OCI-LY1 (cell line): ENCODE results near the gene COBL.

Experiments used
- H2AFZ ChIP-seq: fragments of 200-600 bp; sonication (generic), shearing (Covaris generic); 2 replicates; pipeline ENCODE4 v1.6.0; 2014; ENCODE audit warnings: antibody characterized with exemption, mild to moderate bottlenecking, low read length
- H3F3A ChIP-seq: fragments of 200-600 bp; sonication (generic), shearing (Covaris generic); 2 replicates; pipeline ENCODE4 v1.6.0; 2014; ENCODE audit warnings: mild to moderate bottlenecking, antibody characterized with exemption, low read length, moderate library complexity; ENCODE audit not compliant: insufficient read depth
- H3K27ac ChIP-seq: fragments of 200-600 bp; sonication (generic); 2 replicates; pipeline ENCODE4 v1.5.1; 2014; ENCODE audit warnings: low read length, mixed run types, mild to moderate bottlenecking, low read depth; ENCODE audit not compliant: poor library complexity, severe bottlenecking
- H3K27me3 ChIP-seq: fragments of 200-600 bp; sonication (generic); 2 replicates; pipeline ENCODE4 v1.6.0; 2014; ENCODE audit warnings: antibody characterized with exemption, mild to moderate bottlenecking, low read length, moderate library complexity; ENCODE audit not compliant: insufficient read depth
- H3K36me3 ChIP-seq: fragments of 200-600 bp; sonication (generic); 2 replicates; pipeline ENCODE4 v1.6.1; 2014; ENCODE audit warnings: mild to moderate bottlenecking, antibody characterized with exemption, low read length, moderate library complexity, mixed read lengths; ENCODE audit not compliant: insufficient read depth
- H3K4me1 ChIP-seq: fragments of 200-600 bp; sonication (generic); 2 replicates; pipeline ENCODE4 v1.5.1; 2014; ENCODE audit warnings: mild to moderate bottlenecking, low read length, moderate library complexity; ENCODE audit not compliant: insufficient read depth, severe bottlenecking
- H3K4me2 ChIP-seq: fragments of 200-600 bp; sonication (generic), shearing (Covaris generic); 2 replicates; pipeline ENCODE4 v1.6.1; 2014; ENCODE audit warnings: low read length
- H3K4me3 ChIP-seq: fragments of 200-600 bp; sonication (generic); 2 replicates; pipeline ENCODE4 v1.5.1; 2014; ENCODE audit warnings: low read length, low read depth, mild to moderate bottlenecking, mixed read lengths; ENCODE audit not compliant: poor library complexity, severe bottlenecking
- H3K79me2 ChIP-seq: fragments of 200-600 bp; shearing (Covaris generic); 2 replicates; pipeline ENCODE4 v1.6.1; 2016; ENCODE audit warnings: mixed run types, low read length, mixed read lengths; ENCODE audit not compliant: insufficient read depth
- H3K9ac ChIP-seq: fragments of 200-600 bp; sonication (generic), shearing (Covaris generic); 2 replicates; pipeline ENCODE4 v1.6.1; 2014; ENCODE audit warnings: mild to moderate bottlenecking, low read length, mixed read lengths
- H3K9me2 ChIP-seq: fragments of 200-600 bp; sonication (generic), shearing (Covaris generic); 2 replicates; pipeline ENCODE4 v1.6.1; 2014; ENCODE audit warnings: low read depth, mild to moderate bottlenecking, low read length, mixed read lengths
- H3K9me3 ChIP-seq: fragments of 200-600 bp; shearing (Covaris generic); 2 replicates; pipeline ENCODE4 v1.6.1; 2014; ENCODE audit warnings: low read length, mixed read lengths
- H4K20me1 ChIP-seq: fragments of 200-600 bp; sonication (generic), shearing (Covaris generic); 2 replicates; pipeline ENCODE4 v1.6.0; 2016; ENCODE audit warnings: mild to moderate bottlenecking, low read length; ENCODE audit not compliant: insufficient read depth
- CTCF ChIP-seq: fragments of 200-600 bp; sonication (generic), shearing (Covaris generic); IDR thresholded peaks from 2 replicates; pipeline ENCODE4 v1.5.1; 2017; ENCODE audit warnings: mild to moderate bottlenecking, antibody characterized with exemption, low read length, moderate library complexity, mixed read lengths
- EZH2 ChIP-seq: fragments of 200-600 bp; sonication (generic), shearing (Covaris generic); IDR thresholded peaks from 2 replicates; pipeline ENCODE4 v1.8.0; 2017; ENCODE audit warnings: borderline replicate concordance, mixed run types, mild to moderate bottlenecking, antibody characterized with exemption, low read length, moderate library complexity, mixed read lengths

COBL gene

GRCh38 chr7:51255536-51256208 lies 60.9 kb downstream of the COBL start:
- Histone ChIP-seq H3K79me2 (no peaks in the 10 kb centered on the region), H3K4me2 (no peak overlapping the region), H2AFZ (no peak overlapping the region), H3K9me2 (no peaks in the 10 kb centered on the region), H3K27ac (no peak overlapping the region), H3K27me3 (peaks cover 4% of the 10 kb centered on the region; the same call in 1 of the 2 replicates), H3F3A (no peaks in the 10 kb centered on the region), H3K36me3 (no peaks in the 10 kb centered on the region), H3K4me3 (no peak overlapping the region), H4K20me1 (no peaks in the 10 kb centered on the region), H3K4me1 (no peaks in the 10 kb centered on the region), H3K9ac (no peak overlapping the region), H3K9me3 (no peaks in the 10 kb centered on the region)
- TF ChIP-seq CTCF (no peak), EZH2 (no peak)

DNA sequence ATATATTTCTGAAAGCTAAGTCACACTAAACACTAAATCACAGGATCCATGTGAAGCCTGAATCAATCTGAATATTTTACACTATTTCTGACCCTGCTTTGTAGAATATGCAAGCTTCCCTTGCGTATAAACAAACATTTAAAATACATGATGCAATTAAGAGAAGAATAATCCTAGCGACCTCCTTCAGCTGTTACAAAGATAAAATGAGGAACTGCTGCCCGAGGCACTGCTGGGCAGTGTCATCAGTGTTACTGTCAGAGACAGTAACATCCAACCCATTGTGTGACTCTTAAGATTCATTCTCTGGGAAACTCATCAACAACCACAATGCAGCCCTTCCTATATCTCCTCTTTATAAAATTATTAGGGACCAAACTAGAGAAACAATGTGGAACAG lies 61.6 kb downstream of the COBL start:
- Histone ChIP-seq H3K9me2 (no peaks in the 10 kb centered on the region), H3K27ac (no peak overlapping the region), H2AFZ (no peak overlapping the region), H3K4me1 (no peaks in the 10 kb centered on the region), H3F3A (no peaks in the 10 kb centered on the region), H3K27me3 (no peaks in the 10 kb centered on the region), H3K9me3 (no peaks in the 10 kb centered on the region), H4K20me1 (no peaks in the 10 kb centered on the region), H3K36me3 (no peaks in the 10 kb centered on the region), H3K4me3 (no peak overlapping the region), H3K79me2 (no peaks in the 10 kb centered on the region), H3K4me2 (no peak overlapping the region), H3K9ac (no peak overlapping the region)
- TF ChIP-seq EZH2 = no peak
- no peak for TF ChIP-seq CTCF

DNA sequence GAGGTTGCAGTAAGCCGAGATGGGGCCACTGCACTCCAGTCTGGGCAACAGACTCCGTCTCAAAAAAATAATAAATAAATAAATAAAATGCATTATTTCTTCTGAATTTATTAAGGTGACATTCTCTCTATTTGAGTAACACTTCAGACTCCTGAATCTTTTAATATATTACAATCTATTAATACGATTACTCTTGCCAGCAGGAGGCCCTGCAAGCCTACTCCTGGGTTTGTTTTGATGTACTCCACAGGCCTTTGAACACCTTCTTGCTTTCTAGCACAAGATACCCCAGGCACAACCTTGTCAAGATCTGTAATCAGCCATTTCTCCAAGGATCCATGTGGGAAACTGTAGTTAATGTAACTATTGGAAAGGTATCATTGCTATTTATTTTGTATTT lies 63.5 kb downstream of the COBL start:
- Histone ChIP-seq H3K4me2 (no peak overlapping the region), H3K27me3 (no peaks in the 10 kb centered on the region), H3K27ac (no peak overlapping the region), H3K9ac (no peak overlapping the region), H2AFZ (no peak overlapping the region), H3K4me1 (no peaks in the 10 kb centered on the region), H3K9me3 (no peaks in the 10 kb centered on the region), H3K36me3 (no peaks in the 10 kb centered on the region), H3K4me3 (no peak overlapping the region), H3K79me2 (no peaks in the 10 kb centered on the region), H3K9me2 (no peaks in the 10 kb centered on the region), H3F3A (no peaks in the 10 kb centered on the region), H4K20me1 (no peaks in the 10 kb centered on the region)
- TF ChIP-seq CTCF = no peak; the same call in 1 of the 2 replicates
- TF ChIP-seq EZH2 = no peak
